ENCODE data around the gene RPS8. TPM values are rescaled to one million over a fixed set of nuclear protein-coding genes. Genes with fewer than 3 reads are reported as not detected.

RPS8 gene
- total and polyA plus RNA-seq, 4 experiments from 2014 or later, result 778 to 2,811 (median 2,025) TPM

DNA sequence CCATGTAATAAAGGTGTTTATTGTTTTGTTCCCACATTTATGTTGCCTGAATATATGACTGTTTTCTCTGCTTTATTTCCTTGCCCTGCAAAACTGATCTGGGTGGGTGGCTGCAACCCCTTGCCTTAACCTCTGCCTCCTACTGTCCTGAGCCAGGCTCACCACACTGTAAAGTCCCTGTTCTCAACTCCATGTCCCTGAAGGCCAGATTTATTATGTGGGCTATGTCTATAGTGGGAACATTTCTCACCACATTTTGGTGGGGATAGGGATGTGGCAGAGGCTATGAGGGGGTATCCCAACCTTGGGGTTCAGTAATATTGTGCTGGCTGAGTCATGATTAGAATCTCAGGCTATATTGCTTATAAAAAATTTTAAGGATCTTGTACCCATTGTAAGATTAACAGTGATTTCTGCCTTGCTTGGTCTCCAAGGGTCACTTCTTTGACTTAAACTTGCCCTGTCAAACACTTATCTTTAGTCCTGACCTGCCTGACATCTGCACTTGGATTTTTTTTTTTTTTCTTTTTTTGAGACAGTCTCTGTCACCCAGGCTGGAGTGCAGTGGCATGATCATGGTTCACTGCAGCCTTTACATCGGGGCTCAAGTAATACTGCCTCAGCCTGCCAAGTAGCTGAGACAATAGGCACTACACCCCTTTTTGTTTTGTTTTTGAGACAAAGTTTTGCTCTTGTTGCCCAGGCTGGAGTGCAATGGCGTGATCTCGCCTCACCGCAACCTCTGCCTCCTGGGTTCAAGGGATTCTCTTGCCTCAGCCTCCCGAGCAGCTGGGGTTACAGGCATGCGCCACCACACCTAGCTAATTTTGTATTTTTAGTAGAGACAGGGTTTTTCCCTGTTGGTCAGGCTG lies 3.6 kb downstream of the RPS8 start:
- Mint-ChIP-seq H3K36me3 (peaks cover 25 to 64% of the 10 kb centered on the region in 2 donors), H3K4me1 (peaks cover 29 to 56% (median 41%) of the 10 kb centered on the region in 4 donors), H3K27ac (peak overlapping the region in 6 of 7 donors; percentile 31 to 88 (median 81)), H3K9me3 (no peaks in the 10 kb centered on the region), H3K27me3 (no peaks in the 10 kb centered on the region), H3K4me3 (peak overlapping the region in 1 of 8 donors; percentile 19)
- intact Hi-C loops (cut with micrococcal nuclease), result no loop called here
- ChIA-PET CTCF (ENCODE audit: partially characterized antibody) (interaction anchor here (0.8 to 1.8 kb wide), 2 partner anchors 12 to 31 kb away, joined by 3 to 7 read pairs; no protein-coding TSS in a partner anchor), POLR2A (ENCODE audit: partially characterized antibody) (interaction anchor here (1.1 to 10.3 kb wide), 9 partner anchors 7 to 49 kb away, joined by 3 to 126 read pairs (median 6); partner anchors contain the start of genes BEST4, BTBD19, DYNLT4 and PLK3)
- DNase-seq, result no peak
- H3K27ac ChIP-seq (ENCODE audit: low read depth, low read length), result no peak overlapping the region
- no peaks in the 10 kb centered on the region for H3K27me3 ChIP-seq (ENCODE audit: insufficient read depth, low read length)
- peaks cover 35% of the 10 kb centered on the region for H3K4me1 ChIP-seq (ENCODE audit: insufficient read depth, low read length)
- H3K4me3 ChIP-seq (ENCODE audit: low read length in 2 of 2), result no peak overlapping the region
- no peaks in the 10 kb centered on the region for H3K9me3 ChIP-seq (ENCODE audit: control insufficient read depth in 1 of 2, low read length in 2 of 2)
- peaks cover 30% of the 10 kb centered on the region for H3K36me3 ChIP-seq (ENCODE audit: insufficient read depth, low read length)

DNA sequence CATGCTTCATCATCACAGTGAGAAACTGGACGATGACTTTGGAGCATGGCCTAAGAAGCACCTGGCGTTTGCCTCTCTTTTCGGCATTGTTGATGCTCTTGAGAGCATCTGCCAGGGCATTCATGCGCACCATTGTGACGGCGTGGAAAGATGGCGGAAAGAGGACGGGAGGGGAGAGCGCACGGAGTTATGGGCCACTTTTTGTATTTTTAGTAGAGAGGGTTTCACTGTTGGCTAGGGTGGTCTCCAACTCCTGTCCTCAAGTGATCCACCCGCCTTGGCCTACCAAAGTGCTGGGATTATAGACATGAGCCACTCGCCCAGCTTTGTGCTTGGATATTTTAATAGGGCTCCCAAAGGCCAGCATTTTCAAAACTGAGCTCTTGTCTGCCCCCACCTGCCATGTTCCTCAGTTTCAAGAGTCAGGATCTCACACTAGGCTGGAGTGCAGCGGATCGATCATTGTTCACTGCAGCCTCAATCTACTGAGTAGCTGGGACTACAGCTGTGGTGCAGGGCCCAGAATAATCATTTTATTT lies 5.3 kb downstream of the RPS8 start:
- CTCF ChIA-PET (ENCODE audit: partially characterized antibody), result interaction anchor here (1.0 to 1.8 kb wide), 4 partner anchors 10 to 51 kb away, joined by 4 to 8 read pairs (median 6); partner anchors contain the start of gene PLK3
- Mint-ChIP-seq H3K27me3 (no peaks in the 10 kb centered on the region), H3K27ac (peak overlapping the region in 1 of 7 donors; percentile 57), H3K9me3 (no peaks in the 10 kb centered on the region), H3K4me3 (no peak overlapping the region), H3K4me1 (peaks cover 34 to 58% (median 46%) of the 10 kb centered on the region in 4 donors), H3K36me3 (peaks cover 25 to 60% of the 10 kb centered on the region in 2 donors)
- Histone ChIP-seq H3K36me3 (ENCODE audit: insufficient read depth, low read length) (peaks cover 30% of the 10 kb centered on the region), H3K4me3 (ENCODE audit: low read length in 2 of 2) (no peak overlapping the region), H3K9me3 (ENCODE audit: control insufficient read depth in 1 of 2, low read length in 2 of 2) (no peaks in the 10 kb centered on the region), H3K27me3 (ENCODE audit: insufficient read depth, low read length) (no peaks in the 10 kb centered on the region), H3K4me1 (ENCODE audit: insufficient read depth, low read length) (peaks cover 49% of the 10 kb centered on the region), H3K27ac (ENCODE audit: low read depth, low read length) (no peak overlapping the region)
- intact Hi-C loops (cut with micrococcal nuclease), result no loop called here
- no peak for DNase-seq
- POLR2A ChIA-PET (ENCODE audit: partially characterized antibody), result interaction anchor here (0.8 to 10.3 kb wide), 8 partner anchors 18 to 59 kb away, joined by 3 to 66 read pairs (median 3); partner anchors contain the start of genes BTBD19, DYNLT4 and PLK3

- peak overlapping the region; percentile 41 to 80 (median 73) for H3K4me3 Mint-ChIP-seq
- Histone ChIP-seq H3K4me1 (ENCODE audit: insufficient read depth, low read length) (peaks cover 39% of the 10 kb centered on the region), H3K36me3 (ENCODE audit: insufficient read depth, low read length) (peaks cover 11% of the 10 kb centered on the region), H3K27me3 (ENCODE audit: insufficient read depth, low read length) (no peaks in the 10 kb centered on the region), H3K27ac (ENCODE audit: low read depth, low read length) (peak overlapping the region; percentile 45), H3K9me3 (ENCODE audit: control insufficient read depth in 1 of 2, low read length in 2 of 2) (no peaks in the 10 kb centered on the region), H3K4me3 (ENCODE audit: low read length in 2 of 2) (peak overlapping the region in 1 of 2 donors; percentile 52)
- intact Hi-C loops (cut with micrococcal nuclease), result loop anchor here (1.0 to 2.0 kb wide), 2 partner anchors 8 to 53 kb away; partner anchors contain the start of genes RNU5D-1 and RPS8
- peak overlapping the region; percentile 37 to 88 (median 71) for H3K27ac Mint-ChIP-seq
- no peaks in the 10 kb centered on the region for H3K27me3 Mint-ChIP-seq
- H3K4me1 Mint-ChIP-seq, result peaks cover 24 to 44% (median 34%) of the 10 kb centered on the region in 4 donors
- no peak for DNase-seq
- peaks cover 8 to 32% of the 10 kb centered on the region in 2 donors for H3K36me3 Mint-ChIP-seq
- ChIA-PET POLR2A (ENCODE audit: partially characterized antibody) (interaction anchor here (0.5 to 10.3 kb wide), 14 partner anchors 7 to 543 kb away, joined by 3 to 110 read pairs (median 11); partner anchors contain the start of genes ARMH1, BTBD19, DYNLT4 and HECTD3), CTCF (ENCODE audit: partially characterized antibody) (interaction anchor here (0.6 to 9.2 kb wide), 9 partner anchors 9 to 228 kb away, joined by 3 to 75 read pairs (median 15); partner anchors contain the start of genes BTBD19, HECTD3, PLK3 and RNU5D-1)
- H3K9me3 Mint-ChIP-seq, result no peaks in the 10 kb centered on the region
Measured at GRCh38 chr1:44783697-44784093, 8.4 kb downstream of the RPS8 start.

DNA sequence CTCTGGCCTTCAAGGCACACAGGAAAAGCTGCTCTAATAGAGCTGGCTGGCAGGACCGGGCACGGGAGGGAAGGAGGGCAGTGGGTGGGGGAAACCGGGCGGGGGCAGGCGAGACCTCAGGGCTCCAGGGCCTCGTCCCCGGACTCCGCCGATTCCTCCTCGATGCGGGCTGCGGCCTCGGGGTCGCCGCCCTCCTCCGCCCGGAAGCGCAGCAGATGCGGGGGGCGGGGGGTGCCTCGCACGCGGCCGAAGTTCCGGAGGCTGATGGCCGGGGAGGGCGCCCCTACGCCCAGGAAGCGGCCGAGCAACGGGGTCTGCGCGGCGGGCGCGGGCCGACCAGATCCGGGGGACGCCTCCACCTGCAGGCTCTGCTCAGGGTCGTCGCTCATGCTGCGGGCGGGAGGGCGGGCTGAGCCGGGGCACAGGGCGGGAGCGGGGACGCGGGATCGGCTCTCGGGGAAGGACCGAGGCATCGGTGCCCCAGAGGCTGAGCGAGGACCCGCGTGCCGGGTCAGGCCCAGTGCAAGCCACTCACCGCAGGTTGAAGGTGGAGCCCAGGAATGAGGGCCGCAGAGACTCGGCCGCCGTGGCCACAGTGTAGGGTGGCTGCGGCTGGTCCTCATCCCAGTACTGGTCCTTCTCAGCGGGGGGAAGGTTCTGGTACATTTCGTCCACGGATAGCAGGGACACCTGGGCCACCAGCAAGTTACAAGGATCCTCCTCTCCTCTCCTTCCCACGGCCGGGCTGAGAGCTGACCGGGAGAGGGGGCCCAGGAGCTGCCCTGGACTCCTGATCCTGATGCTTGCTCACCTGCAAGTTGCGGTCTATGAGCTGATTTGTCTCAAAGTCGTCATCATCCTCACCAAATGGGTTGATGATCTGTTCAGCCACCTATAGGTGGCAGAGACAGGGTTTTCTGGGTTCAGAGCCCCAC lies 9.0 kb downstream of the RPS8 start:
- peak overlapping the region; percentile 78 to 86 (median 82) for H3K4me3 Mint-ChIP-seq
- no peaks in the 10 kb centered on the region for H3K27me3 ChIP-seq (ENCODE audit: insufficient read depth, low read length)
- H3K4me3 ChIP-seq (ENCODE audit: low read length in 2 of 2), result peak overlapping the region in 1 of 2 donors; percentile 52
- no peaks in the 10 kb centered on the region for H3K9me3 ChIP-seq (ENCODE audit: control insufficient read depth in 1 of 2, low read length in 2 of 2)
- no peaks in the 10 kb centered on the region for H3K9me3 Mint-ChIP-seq
- H3K4me1 ChIP-seq (ENCODE audit: insufficient read depth, low read length), result peaks cover 39% of the 10 kb centered on the region
- intact Hi-C loops (cut with micrococcal nuclease), result loop anchor here (1.0 to 5.0 kb wide), 4 partner anchors 9 to 708 kb away; partner anchors contain the start of genes EIF2B3, RNU5D-1, RPS8 and TESK2
- H3K27ac Mint-ChIP-seq, result peak overlapping the region; percentile 65 to 88 (median 83)
- peaks cover 9% of the 10 kb centered on the region for H3K36me3 ChIP-seq (ENCODE audit: insufficient read depth, low read length)
- peak overlapping the region; percentile 45 for H3K27ac ChIP-seq (ENCODE audit: low read depth, low read length)
- peak in 4 of 5 donors; percentile 29 to 55 (median 30) for DNase-seq
- ChIA-PET POLR2A (ENCODE audit: partially characterized antibody) (interaction anchor here (0.8 to 10.3 kb wide), 15 partner anchors 8 to 543 kb away, joined by 3 to 110 read pairs (median 17); partner anchors contain the start of genes ARMH1, BTBD19, DYNLT4 and EIF2B3), CTCF (ENCODE audit: partially characterized antibody) (interaction anchor here (0.6 to 9.2 kb wide), 16 partner anchors 9 to 519 kb away, joined by 3 to 75 read pairs (median 5); partner anchors contain the start of genes BTBD19, HECTD3, PLK3 and RNU5D-1)
- peaks cover 23 to 44% (median 31%) of the 10 kb centered on the region in 4 donors for H3K4me1 Mint-ChIP-seq
- no peaks in the 10 kb centered on the region for H3K27me3 Mint-ChIP-seq
- H3K36me3 Mint-ChIP-seq, result peaks cover 7 to 25% of the 10 kb centered on the region in 2 donors

DNA sequence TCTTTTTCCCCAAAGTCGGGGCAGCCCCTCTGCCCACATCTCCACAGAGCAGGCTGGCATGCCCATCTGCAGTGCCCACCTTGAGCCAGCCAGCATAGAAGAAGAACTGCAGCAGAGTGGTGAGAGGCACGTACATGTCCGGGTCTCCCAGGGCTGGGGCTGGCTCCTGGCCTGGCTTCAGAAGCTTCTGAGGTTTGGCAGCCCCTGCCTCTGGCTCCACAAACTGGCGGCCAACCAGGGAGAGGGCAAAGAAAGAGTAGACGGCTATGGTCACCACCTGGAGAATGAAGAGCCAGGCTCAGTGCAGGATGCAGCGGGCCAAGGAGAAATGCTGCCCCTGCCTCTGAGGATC lies 9.7 kb downstream of the RPS8 start:
- H3K4me3 Mint-ChIP-seq, result peak overlapping the region; percentile 39 to 86 (median 82)
- H3K27me3 Mint-ChIP-seq, result no peaks in the 10 kb centered on the region
- H3K36me3 Mint-ChIP-seq, result peaks cover 5 to 21% of the 10 kb centered on the region in 2 donors
- peak overlapping the region; percentile 65 to 88 (median 83) for H3K27ac Mint-ChIP-seq
- Histone ChIP-seq H3K36me3 (ENCODE audit: insufficient read depth, low read length) (peaks cover 9% of the 10 kb centered on the region), H3K27ac (ENCODE audit: low read depth, low read length) (peak overlapping the region; percentile 45), H3K4me3 (ENCODE audit: low read length in 2 of 2) (no peak overlapping the region), H3K27me3 (ENCODE audit: insufficient read depth, low read length) (no peaks in the 10 kb centered on the region), H3K9me3 (ENCODE audit: control insufficient read depth in 1 of 2, low read length in 2 of 2) (no peaks in the 10 kb centered on the region), H3K4me1 (ENCODE audit: insufficient read depth, low read length) (peaks cover 39% of the 10 kb centered on the region)
- ChIA-PET POLR2A (ENCODE audit: partially characterized antibody) (interaction anchor here (1.0 to 10.3 kb wide), 15 partner anchors 8 to 542 kb away, joined by 3 to 110 read pairs (median 17); partner anchors contain the start of genes BTBD19, DYNLT4, EIF2B3 and HECTD3), CTCF (ENCODE audit: partially characterized antibody) (interaction anchor here (0.9 to 9.2 kb wide), 15 partner anchors 9 to 519 kb away, joined by 3 to 75 read pairs (median 5); partner anchors contain the start of genes BTBD19, HECTD3, PLK3 and RNU5D-1)
- DNase-seq, result no peak
- intact Hi-C loops (cut with micrococcal nuclease), result loop anchor here (2.0 to 5.0 kb wide), 3 partner anchors 54 to 707 kb away; partner anchors contain the start of genes EIF2B3, RNU5D-1 and TESK2
- H3K9me3 Mint-ChIP-seq, result no peaks in the 10 kb centered on the region
- peaks cover 23 to 44% (median 31%) of the 10 kb centered on the region in 4 donors for H3K4me1 Mint-ChIP-seq
